Activated CD4-positive, CD25-positive, alpha-beta regulatory T cell treated with anti-CD3 and anti-CD28 coated beads, Interleukin-2, amount 50 U/mL, for 16 hours (primary cell): ENCODE results near the gene SLCO3A1.
"Not testable (repeated sequence)": the region's sequence is repeated elsewhere in the genome, so short reads cannot be mapped to it uniquely, and the experiment has no call there.

Experiments used
- DNase-seq: peaks from one replicate; pipeline ENCODE4 v3.0.0-alpha.2; 2020; ENCODE audit warnings: low read depth, low spot score

Gene SLCO3A1

DNA sequence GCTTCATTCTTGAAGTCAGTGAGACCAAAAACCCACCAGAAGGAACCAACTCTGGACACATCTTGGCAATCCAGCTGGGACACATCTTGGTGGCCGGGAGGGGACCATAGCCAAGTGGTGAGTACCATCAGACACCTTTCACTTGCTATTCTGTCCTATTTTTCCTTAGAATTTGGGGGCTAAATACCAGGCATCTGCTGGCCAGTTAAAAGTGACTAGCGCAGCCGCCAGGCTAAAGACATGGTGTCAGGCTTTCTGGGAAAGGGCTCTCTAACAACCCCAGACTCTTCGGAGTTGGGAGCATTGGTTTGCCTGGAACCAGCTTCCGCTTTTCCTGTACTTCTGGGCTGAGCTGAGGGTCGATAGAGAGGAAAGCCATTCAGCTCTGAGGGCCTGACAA is 354.1 kb downstream of the SLCO3A1 start:
- not testable (repeated sequence) for DNase-seq
